ENCODE measurements around the gene PATE1. TPM values are rescaled to one million over a fixed set of nuclear protein-coding genes. Genes with fewer than 3 reads are reported as not detected.

The PATE1 gene
- total RNA-seq, 6 experiments from 2014 or later: not detected

DNA sequence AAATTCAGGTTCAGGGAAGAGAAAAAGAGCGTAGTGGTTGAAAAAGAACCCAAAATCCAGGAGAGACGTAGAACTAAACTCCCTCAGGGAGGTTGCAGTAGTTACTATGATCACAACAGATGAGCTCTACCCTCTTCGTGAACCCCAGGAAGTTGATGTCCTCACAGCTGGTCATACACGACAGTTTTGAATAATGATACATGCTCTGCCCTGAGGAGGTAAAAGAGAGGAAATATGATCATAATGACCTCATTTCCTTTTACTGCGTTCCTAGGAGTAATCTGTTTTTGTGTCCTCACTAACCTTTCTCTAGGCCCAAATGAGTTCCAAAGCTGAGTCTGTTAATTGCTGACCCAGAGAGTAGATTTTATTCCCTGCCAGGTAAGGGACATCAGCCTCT, 31.2 kb downstream of the PATE1 start:
- intact Hi-C loops (cut with DNase I): no loop called here
- 14% methylated on average over 4 of the region's 5 CpGs for WGBS (ENCODE audit: insufficient coverage, low coverage, low lambda C conversion rate, missing lambda C conversion rate)
- TF ChIP-seq, protein P1, sequence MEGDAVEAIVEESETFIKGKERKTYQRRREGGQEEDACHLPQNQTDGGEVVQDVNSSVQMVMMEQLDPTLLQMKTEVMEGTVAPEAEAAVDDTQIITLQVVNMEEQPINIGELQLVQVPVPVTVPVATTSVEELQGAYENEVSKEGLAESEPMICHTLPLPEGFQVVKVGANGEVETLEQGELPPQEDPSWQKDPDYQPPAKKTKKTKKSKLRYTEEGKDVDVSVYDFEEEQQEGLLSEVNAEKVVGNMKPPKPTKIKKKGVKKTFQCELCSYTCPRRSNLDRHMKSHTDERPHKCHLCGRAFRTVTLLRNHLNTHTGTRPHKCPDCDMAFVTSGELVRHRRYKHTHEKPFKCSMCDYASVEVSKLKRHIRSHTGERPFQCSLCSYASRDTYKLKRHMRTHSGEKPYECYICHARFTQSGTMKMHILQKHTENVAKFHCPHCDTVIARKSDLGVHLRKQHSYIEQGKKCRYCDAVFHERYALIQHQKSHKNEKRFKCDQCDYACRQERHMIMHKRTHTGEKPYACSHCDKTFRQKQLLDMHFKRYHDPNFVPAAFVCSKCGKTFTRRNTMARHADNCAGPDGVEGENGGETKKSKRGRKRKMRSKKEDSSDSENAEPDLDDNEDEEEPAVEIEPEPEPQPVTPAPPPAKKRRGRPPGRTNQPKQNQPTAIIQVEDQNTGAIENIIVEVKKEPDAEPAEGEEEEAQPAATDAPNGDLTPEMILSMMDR (IDR thresholded peaks at IDR 0.05): no peak
- TF ChIP-seq POLR2A (IDR thresholded peaks at IDR 0.05): no peak
- ATAC-seq (no peak), DNase-seq (no peak)
- no peaks in the 10 kb centered on the region for H3K27me3 ChIP-seq
- no peak overlapping the region for H3K4me3 ChIP-seq
- no peaks in the 10 kb centered on the region for H3K4me1 ChIP-seq
- no peak overlapping the region for H3K27ac ChIP-seq
- no peaks in the 10 kb centered on the region for H3K9me3 ChIP-seq
- H3K36me3 ChIP-seq: no peaks in the 10 kb centered on the region

DNA sequence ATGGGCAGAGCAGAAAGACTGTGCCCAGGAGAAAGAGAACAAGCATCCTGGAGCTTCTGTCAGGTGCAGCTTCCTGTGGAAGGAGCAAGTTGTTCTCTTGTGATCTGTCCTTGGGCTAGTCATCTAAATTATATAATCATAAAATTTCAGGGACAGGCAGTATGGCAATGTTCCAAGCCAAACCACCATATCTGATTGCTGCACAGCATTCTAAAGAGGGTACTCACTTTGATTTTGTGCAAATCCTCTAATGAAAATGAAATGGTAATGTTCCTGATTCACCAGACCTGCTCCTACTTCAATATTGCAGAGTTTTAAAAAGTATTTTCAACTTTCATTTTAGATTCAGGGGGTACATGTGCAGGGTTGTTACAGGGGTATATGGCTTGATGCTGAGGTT, 32.6 kb downstream of the PATE1 start, which contains the start of gene PATE2:
TSS of gene PATE2 (minus strand) at position 101 of the 400 bp plus-strand sequence. CDS start at position 46, 55 bp downstream.
- no peaks in the 10 kb centered on the region for H3K27me3 ChIP-seq
- ATAC-seq (no peak), DNase-seq (no peak)
- H3K4me1 ChIP-seq: no peaks in the 10 kb centered on the region
- no peak within 1 kb of the TSS for H3K4me3 ChIP-seq
- no peaks in the 10 kb centered on the region for H3K9me3 ChIP-seq
- no peak within 1 kb of the TSS for H3K27ac ChIP-seq
- intact Hi-C loops (cut with DNase I): no loop called here
- TF ChIP-seq, protein P1 (IDR thresholded peaks at IDR 0.05): no peak
- TF ChIP-seq POLR2A (IDR thresholded peaks at IDR 0.05): no peak
- H3K36me3 ChIP-seq: no peaks in the 10 kb centered on the region

- no peak overlapping the region for H3K27ac ChIP-seq
- H3K4me3 ChIP-seq: no peak overlapping the region
- TF ChIP-seq, protein P1 (IDR thresholded peaks at IDR 0.05): no peak
- no peak for TF ChIP-seq POLR2A (IDR thresholded peaks at IDR 0.05)
- DNase-seq (no peak), ATAC-seq (no peak)
- intact Hi-C loops (cut with DNase I): no loop called here
- H3K36me3 ChIP-seq: no peaks in the 10 kb centered on the region
- H3K27me3 ChIP-seq: no peaks in the 10 kb centered on the region
- H3K4me1 ChIP-seq: no peaks in the 10 kb centered on the region
- no peaks in the 10 kb centered on the region for H3K9me3 ChIP-seq
- WGBS (ENCODE audit: insufficient coverage, low coverage, low lambda C conversion rate, missing lambda C conversion rate): 31% methylated on average over 2 of the region's 2 CpGs
These were observed 38.6 kb downstream of the PATE1 start for GRCh38 chr11:125784678-125785077.

DNA sequence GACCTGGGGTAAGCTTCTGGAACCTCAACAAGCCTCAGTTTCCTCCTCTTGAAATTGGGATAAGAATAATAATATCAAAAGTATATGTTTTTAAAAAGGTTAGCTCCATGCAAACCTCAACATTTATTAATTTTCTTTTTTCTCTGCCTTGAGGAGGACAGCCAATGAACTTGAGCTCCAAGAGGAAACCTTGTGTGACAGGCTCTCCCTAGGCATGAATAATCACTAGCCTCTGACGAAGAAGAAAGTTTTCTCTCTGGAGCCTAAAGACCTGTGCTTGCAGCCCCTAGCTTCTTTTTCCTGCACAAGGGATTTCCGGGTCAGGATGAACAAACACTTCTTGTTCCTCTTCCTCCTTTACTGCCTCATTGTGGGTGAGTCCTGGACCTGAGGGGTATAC, 41.7 kb downstream of the PATE1 start, which contains the start of gene PATE3:
TSS of gene PATE3 (plus strand) at position 301 of the 400 bp plus-strand sequence. CDS start at position 326, 25 bp downstream.
- Histone ChIP-seq H3K9me3 (no peaks in the 10 kb centered on the region), H3K4me1 (no peaks in the 10 kb centered on the region), H3K27me3 (no peaks in the 10 kb centered on the region), H3K4me3 (no peak within 1 kb of the TSS), H3K36me3 (no peaks in the 10 kb centered on the region), H3K27ac (no peak within 1 kb of the TSS)
- no peak for ATAC-seq
- intact Hi-C loops (cut with DNase I): no loop called here
- TF ChIP-seq, protein P1 (IDR thresholded peaks at IDR 0.05): no peak
- TF ChIP-seq POLR2A (IDR thresholded peaks at IDR 0.05): no peak
- no peak for DNase-seq
- WGBS (ENCODE audit: insufficient coverage, low coverage, low lambda C conversion rate, missing lambda C conversion rate): 42% methylated on average over 2 of the region's 2 CpGs

DNA sequence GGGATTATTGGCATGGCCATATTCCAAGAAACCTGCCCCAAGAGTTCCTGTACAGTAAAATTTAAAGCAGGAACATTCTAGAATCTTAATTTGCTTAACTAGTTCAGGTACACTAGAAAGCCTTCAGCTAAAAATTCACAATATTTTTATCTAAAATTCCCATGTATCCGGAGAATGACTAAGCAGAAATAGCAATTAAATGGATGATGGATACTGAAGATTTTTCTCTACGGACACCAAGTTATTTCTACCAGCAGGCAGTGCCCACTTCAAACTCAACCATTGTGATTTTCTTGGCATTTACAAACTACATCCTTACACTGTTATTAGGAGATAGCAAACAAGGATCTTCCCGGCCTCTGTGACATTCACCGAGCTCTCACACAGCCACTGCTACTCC, 44.7 kb downstream of the PATE1 start:
- 66% methylated on average over 4 of the region's 4 CpGs for WGBS (ENCODE audit: insufficient coverage, low coverage, low lambda C conversion rate, missing lambda C conversion rate)
- ATAC-seq (no peak), DNase-seq (no peak)
- Histone ChIP-seq H3K4me3 (no peak overlapping the region), H3K27ac (no peak overlapping the region), H3K4me1 (no peaks in the 10 kb centered on the region), H3K36me3 (no peaks in the 10 kb centered on the region), H3K9me3 (no peaks in the 10 kb centered on the region), H3K27me3 (no peaks in the 10 kb centered on the region)
- no peak for TF ChIP-seq POLR2A (IDR thresholded peaks at IDR 0.05)
- TF ChIP-seq, protein P1 (IDR thresholded peaks at IDR 0.05): no peak
- intact Hi-C loops (cut with DNase I): no loop called here

Data from right lobe of liver (tissue), 6 donors.